ENCODE measurements around the gene CENPT.
A peak's percentile ranks its signal among the peaks of the same experiment; 100 is the strongest.
"Not testable (repeated sequence)": the region's sequence is repeated elsewhere in the genome, so short reads cannot be mapped to it uniquely, and the experiment has no call there.

The CENPT gene

DNA sequence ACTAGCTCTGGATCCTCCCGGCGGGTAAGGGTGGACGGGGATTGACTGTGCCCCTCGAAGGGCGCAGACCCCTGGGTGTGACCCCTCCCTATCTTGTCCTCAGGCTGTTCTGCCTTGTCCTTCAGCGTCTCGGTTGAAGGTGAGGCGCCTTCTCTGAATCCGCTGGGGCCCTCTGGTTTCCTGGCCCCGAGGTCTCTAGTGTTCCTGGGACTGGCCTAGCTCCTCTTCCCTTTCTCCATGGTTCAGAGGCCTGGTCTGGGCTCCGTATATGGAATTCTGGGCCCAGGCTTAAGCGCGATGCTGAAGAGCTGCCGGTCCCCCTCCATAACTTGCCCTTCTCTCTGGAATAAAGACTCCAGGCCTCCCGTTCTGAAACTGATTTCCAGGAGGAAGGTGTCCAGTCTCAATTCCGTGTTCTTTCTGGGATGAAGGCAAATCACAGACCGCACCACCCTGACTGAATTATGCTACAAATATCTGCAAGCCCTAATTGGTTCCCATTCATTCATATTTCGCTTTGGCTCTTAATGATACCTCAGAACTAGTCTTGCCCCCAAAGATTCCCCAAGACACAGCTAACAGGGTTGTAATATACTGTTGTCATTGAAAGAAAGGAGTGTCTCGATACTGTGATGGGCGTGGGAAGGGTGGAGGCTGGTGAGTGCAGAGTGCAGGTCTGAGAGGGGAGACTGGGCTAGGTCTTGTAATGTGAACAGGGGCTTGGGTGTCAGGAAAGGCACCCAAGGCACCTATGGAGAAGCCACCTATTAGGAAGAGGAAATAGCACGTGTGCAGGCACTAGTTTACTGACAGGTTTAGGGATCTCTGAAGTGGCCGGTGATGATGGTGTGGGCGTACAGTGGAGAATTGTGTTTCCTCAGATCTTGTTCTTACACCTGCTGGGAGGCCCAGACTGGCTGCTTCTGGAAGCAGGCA is 26.2 kb upstream of the CENPT start:
- DNase-seq (ENCODE audit: low spot score), result no peak

DNA sequence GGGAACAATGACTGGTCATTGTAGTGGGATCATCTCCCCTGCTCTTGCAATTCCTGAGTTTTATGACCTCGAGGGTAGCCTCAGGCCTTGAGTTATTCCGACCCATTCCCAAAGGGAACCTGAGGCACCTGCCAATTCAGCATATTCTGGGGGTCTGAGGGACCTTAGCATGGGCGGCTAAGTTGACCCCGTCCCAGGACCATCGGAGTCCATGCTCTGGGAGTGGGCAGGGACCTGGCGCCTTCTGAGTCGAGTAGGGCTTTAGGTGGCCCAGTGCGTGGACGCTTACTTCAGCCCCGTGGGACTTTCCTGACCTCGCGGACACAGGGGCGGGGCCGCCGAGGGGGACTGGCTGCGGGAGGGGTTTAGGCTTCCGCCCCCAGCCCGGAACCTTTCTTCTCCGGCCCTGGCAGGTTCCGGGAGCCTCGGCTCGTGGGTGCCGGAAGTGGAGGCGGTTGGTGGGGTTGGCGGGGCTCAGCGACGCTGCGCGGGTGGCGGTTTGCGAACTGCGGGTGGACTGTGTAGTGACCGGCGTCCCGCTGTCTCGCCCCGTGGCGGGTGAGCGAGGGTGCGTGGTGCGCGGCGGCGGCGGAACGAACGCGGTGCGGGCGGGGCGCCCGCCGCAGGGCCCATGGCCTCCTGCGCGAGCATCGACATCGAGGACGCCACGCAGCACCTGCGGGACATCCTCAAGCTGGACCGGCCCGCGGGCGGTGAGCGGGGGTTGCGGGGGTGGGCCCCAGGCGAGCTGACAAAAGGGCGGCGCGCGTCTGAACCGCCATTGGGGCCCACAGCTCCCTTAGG is 25.3 kb upstream of the CENPT start, which contains the start of gene EDC4:
Gene EDC4 (plus strand): TSS at position 422 of the 804 bp plus-strand sequence. CDS start 210 bp downstream, at position 632.
- DNase-seq (ENCODE audit: low spot score), result no peak

DNA sequence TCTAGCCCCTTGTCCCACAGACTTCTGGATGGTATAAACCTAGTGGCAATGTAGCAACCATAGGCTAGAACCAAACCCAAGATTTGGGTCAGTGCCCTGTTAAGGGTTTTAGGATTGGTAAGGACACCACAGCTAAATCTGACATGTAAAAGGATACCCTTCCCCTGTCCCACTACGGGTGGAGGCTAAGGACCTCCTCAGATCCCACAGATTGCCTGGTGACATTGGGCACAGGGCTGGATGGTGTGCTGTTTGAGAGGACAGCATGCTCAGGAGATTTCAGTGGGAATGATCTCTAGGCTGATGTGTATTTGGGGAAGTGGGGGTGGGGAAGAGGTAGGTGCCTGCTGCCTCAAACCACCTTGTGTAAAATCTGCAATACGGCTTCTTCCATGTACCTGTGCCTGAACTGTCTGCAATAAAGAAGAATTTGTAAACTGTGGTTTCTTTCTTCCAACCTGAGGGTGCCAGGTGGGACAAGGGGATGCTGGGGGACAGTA is 24.7 kb upstream of the CENPT start:
- DNase-seq (ENCODE audit: low spot score), result no peak

DNA sequence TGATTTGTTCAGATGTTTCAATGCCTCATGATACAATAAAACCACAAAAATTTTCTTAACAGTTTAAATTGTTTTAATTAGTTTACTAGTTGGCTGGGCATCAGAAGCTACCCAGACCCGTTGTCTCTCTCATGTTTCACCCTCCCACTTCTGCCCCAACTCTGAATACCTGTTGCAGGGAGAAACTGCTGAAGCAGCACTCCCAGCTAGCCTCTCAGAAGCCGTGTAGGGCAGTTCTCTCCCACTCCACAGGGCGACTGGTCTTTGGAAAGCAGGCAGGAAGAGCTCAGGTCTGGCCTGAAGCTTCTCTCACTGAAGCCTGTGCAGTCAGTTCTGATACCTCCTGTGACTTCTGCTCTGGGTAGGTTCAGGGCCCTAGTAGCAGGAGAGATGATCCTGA is 23.8 kb upstream of the CENPT start:
- no peak for DNase-seq (ENCODE audit: low spot score)

DNA sequence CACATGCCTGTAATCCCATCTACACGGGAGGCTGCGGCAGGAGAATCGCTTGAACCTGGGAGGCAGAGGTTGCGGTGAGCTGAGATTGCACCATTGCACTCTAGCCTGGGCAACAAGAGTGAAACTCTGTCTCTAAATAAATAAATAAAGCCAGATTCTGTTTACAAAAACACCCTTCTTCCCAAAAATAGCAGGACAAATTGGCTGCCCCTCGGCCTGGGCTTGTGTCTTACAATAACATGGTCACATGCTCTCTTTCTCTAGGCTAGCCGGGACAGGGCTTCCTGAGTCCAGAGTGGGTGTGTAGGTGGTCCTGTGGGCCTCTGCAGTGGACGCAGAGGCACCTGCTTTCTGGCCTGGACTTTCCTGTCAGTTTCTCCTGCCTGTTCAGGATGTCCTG is 22.2 kb upstream of the CENPT start:
- DNase-seq (ENCODE audit: low spot score), result no peak

DNA sequence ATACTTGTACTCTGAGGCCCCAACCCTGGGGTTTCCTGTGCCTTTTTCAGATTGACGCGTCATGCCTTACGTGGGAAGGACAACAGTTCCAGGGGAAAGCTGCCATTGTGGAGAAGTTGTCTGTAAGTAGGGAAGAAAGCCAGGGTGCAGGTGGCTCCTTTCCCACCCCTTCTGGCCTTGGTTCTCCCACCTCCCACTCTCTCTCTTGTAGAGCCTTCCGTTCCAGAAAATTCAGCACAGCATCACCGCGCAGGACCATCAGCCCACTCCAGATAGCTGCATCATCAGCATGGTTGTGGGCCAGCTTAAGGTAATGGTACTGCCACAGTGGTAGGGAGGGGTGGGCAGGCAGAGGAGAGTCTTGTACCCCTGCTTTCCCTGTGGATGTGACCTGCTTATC is 20.8 kb upstream of the CENPT start:
- DNase-seq (ENCODE audit: low spot score), result no peak

DNA sequence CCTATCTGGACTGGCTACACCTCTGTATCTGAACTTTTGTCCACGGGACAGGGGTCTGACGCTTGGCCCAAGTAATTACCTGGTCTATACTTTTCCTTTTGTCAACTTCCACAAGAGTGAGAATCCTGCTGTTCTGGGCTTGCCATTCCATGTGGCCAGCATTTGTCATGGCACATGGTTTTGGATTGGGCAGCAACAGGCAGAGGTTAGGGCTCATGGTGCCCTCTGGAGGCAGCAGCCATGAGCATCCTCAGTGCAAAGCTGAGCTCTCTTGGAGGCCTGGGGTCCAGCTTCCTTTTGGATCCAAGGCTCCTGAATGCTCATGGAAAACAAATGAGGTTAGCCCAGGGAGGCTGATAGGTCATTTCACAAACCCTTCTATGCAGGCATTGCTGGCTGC is 17.8 kb upstream of the CENPT start:
- DNase-seq (ENCODE audit: low spot score), result no peak

DNA sequence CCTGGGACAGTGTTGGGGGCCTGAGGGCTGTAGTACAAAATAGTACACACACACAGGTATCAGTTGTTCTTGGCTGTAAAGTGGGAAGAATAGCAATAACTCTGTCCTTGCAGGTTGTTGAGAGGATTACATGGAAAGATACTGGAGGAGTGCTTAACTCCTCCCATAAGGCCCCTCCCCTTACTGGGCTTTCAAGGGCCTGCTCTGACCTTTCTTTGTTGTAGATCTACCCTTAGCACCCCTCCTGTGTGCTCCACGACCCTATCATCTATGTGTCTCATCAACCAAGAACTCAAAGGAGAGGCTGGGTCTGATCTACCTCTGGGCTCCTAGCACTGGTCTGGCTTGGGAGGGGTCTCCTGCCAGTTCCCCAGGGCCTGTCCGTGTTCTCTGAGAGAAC is 17.1 kb upstream of the CENPT start:
- DNase-seq (ENCODE audit: low spot score), result no peak

DNA sequence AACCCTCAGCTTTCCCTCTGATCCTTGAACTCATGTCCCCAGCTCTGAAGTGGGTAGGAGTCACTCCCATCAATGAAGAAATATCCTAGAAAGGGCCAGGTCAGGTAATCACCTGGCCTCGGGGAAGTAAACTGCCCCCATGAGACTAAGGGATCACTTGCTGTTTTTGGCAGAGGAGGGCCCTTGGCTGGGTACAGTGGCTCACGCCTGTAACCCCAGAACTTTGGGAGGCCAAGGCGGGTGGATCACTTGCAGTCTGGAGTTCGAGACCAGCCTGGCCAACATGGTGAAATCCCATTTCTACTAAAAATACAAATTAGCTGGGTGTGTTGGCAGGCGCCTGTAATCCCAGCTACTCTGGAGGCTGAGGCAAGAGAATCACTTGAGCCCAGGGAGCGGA is 16.6 kb upstream of the CENPT start:
- DNase-seq (ENCODE audit: low spot score), result not testable (repeated sequence)

DNA sequence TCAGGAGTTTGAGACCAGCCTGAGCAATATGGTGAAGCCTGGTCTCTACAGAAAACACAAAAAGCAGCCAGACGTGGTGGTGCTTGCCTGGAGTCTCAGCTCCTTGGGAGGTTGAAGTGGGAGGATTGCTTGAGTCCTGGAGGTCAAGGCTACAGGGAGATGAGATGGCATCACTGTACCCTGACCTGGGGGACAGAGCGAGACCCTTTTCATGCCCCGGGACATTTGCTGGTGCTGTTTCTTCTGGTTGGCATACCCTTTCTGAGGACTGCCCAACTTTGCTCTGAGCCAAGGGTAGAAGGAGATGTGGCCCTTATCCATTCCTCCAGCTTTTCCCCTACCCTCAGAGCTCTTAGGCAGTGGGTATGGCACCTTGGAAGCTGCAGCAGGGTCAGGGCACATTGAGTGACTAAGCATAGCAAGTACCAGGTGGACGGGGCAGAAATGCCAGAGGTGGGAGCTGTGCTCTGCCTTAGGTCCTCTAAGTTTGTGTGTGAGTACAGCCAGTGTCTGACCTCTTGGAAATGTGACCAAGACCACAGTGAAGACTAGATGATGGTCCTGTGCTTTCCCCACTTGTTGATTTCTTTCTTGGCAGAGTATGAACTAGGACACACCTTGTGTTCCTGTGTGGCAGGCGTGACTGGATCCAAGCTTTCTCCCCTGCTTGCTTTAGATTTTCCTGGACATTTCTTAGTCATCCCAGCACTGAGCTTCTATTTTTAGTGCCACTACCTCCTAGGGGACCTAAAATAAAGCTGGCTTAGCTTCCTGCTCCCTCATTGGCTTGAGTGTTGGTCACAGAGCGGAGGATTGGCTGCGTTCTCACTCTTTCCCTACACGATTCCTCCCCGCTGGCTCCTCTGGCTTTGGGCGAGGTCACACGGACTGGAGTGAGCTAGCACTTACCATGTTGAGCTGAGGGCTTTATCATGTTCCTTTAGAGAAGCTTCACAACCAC is 15.4 kb upstream of the CENPT start:
- DNase-seq (ENCODE audit: low spot score), result no peak

DNA sequence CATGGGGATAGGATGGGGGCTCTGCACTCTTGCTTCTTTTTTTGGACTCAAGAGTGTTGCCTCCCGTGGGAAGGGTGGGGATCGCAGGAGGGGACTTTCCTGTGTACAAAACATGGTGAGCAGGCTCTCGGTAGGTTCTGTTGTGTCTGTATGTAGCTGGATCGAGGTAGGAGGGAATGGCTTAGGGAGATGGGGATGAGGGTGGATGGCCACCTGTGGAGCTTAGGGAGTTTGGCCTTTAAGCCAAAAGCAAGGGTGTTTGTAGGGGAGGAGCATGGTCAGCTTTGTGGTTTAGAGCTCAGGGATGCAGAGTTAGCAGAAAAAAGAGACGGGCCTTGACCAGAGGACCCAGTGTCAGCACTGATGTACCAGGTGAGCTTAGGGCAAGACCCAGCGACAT is 14.4 kb upstream of the CENPT start:
- no peak for DNase-seq (ENCODE audit: low spot score)

DNA sequence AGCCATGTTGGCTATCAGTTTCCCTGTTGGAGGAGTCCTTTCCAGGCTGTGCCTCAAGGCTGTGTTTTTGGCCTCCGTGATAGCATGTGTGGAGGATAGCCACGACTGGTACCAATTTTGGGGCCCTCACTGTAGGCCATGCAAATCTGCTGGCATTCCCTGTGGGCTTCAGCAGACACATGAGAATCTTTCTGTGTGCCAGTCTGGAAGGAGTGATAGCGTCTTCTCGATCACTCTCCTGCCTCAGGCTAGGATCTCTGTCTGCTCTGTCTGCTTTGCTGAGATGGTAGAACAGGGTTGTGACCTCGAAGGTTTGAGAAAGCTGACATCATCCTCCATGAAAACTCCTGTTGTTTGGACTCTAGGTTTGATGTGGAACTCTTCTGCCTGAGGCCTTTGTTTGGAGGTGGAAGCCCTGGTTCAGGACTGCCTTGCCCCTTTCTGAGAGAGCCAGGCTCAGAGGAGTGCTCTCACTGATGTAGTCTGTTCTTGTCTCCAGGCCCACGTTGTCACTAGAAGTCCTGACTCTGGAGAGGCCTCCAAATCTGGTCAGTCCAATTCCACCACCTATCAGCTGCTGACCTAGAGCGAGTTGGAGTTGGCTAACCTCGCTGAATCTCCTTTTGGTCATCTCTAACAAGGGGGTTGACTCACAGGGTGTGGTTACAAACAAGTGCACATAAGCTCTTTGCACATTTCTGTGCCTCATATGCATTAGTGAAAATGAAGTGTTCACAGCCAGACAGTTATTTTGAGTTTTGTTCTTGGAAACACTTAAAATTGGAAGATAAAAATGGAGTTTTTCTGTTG is 13.3 kb upstream of the CENPT start:
- DNase-seq (ENCODE audit: low spot score), result no peak

DNA sequence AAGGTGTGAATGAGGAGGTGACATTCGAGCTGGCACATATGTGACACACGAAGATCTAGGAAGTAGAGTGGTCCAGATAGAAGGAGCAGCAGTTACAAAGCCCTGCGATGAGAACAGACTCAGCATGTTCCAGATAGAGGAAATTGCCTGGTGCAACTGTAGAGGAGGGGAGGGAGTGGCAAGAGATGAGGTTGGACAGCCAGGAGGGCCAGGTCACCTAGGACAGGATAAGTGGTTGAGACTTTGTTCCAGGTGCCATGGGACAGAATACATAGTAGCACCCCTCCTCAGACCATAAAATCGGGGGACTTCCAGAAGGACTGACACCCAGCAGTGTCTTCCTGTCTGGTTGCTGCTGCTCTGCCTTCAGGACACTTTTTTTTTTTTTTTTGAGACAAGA is 11.0 kb upstream of the CENPT start:
- no peak for DNase-seq (ENCODE audit: low spot score)

DNA sequence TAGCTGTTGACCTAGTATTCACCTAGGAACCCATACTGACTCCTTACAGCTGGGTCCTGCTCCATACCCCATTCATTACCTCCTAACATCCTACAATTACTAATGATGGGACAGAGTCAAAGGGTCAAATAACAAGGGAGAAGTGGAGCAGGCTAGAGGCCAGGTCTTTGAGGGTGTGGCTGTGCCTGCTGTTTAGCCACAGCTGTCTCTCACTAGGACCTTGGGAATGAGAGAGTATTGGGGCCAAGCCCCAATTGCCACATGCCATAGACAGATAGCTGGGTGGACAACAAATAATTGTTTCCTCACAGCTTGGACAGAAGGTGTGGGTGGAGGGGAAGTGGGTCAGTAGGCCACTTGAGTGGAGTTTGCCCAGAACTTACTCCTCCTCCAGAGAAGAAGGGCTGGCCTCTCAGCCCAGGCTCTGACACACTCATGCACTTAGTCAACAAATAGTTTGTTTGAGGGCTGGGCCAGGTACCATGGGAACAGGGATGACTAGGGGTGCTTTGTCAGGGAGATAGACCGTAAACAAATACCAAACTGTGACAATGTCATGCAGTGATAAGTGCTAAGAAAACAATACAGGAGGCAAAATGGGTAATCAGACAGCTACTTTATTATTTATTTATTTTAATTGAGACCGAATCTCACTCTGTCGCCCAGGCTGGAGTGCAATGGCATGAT is 10.2 kb upstream of the CENPT start:
- peak; percentile 18 for DNase-seq (ENCODE audit: low spot score)

DNA sequence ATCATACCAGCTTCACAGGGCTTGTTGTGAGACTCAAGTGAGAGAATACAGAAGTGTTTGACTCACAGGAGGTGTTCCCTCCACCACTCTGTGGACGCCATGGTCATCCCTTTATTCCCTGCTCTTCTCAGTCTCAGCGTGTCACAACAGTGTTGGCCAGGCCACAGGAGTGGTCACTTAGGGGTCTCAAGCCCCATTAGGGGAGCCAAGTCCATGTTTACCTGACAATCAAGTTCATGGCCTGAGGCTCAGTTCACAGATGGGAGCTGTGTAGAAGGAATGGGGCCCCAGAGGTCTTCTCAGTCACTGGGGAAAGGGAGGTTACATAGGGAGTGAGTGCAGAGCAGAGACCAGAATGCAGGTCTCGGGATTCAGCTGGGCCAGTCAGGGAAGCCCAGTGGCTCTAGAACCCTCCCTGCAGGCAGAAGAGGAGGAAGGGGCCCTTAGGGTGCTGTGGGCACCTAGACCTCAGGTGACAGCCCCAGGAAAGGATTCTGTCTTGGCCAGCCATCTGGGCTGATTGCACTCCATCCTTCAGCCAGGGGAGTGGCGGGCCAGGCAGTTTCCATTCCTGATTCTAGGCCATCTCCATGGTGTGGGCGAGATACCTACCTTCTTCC is 9.5 kb upstream of the CENPT start:
- DNase-seq (ENCODE audit: low spot score), result no peak

DNA sequence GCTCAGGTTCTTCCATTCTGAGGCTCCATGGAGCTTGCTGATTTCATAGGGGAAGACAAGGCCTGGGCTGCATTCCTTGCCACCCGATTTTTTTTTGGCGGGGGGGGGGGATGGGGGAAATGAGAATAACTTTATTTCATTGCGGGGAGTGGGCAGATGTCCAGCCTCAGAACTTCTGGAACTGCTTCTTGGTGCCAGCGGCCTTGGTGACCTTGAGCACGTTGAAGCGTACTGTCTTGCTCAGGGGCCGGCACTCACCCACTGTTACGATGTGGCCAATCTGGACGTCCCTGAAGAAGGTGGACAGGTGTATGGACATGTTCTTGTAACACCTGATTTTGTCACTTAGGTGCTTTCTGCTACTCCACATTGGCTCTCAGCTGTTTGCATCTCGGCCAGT is 8.3 kb upstream of the CENPT start:
- DNase-seq (ENCODE audit: low spot score), result no peak

DNA sequence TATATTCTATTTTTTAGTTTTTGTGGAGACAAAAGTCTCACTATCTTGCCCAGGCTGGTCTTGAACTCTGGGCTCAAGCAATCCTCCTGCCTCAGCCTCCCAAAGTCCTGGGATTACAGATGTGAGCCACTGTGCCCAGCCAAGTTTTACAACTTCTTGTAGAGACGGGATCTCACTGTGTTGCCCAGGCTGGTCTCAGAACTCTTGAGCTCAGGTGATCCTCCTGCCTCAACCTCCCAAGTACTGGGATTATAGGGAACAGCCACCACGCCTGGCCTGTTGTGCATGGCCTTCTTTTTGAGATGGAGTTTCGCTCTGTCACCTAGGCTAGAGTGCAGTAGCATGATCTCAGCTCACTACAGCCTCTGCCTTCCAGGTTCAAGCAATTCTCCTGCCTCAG is 6.2 kb upstream of the CENPT start:
- no peak for DNase-seq (ENCODE audit: low spot score)

DNA sequence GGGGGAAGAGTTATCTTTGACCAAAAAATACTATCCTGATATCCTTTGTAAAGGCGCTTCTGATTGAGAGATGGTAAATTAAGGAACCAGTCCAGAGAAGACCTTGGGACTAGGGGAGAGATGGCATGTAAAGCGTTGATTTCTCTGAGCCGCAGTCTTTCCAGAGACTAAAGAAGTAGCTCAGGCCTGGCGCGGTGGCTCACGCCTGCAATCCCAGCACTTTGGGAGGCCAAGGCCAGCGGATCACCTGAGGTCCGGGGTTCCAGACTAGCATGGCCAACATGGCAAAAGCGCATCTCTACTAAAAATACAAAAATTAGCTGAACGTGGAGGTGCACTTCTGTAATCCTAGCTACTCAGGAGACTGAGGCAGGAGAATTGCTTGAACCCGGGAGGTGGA is 625 bp upstream of the CENPT start:
- no peak for DNase-seq (ENCODE audit: low spot score)

DNA sequence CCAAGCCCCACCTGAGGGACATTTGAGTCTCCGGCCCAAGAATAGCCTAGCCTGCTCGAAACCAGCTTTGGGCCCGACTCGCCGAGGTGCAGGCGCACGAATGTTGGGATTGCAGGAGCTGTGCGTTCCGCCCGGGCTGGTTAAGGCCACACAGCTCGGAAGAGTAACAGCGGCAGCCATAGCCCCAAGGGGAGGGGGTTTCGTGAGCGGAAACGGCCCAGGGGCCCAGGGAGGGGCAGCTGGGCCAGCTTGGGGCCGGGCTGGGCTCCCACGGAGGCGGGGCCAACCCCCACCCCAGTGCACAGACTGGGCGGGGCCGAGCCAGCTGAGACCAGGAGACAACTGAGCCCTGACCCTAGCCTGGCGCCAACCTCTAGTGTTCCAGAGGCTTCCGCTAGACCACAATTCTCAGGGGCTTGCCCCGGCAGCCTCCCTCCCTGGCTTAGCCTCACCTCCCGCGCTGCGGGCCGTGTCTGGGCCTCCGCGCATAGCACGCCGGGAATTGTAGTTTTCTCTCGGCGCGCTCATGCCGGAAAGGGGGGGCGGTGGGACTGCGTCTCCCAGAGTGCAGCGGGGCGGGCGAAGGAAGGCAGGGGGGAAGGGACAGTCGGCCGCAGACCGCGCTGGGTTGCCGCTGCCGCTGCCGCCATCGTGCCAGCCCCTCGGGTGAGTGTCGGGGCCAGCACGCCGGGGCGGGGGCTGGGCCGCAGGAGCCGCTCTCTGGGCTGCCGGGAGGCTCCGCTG is 1.0 kb downstream of the CENPT start, which contains the start of gene NUTF2:
Gene NUTF2 (plus strand): TSS at position 614 of the 744 bp plus-strand sequence. CDS start 18,198 bp downstream, outside the sequence.
- peak; percentile 93 for DNase-seq (ENCODE audit: low spot score)
